Measurements from ENCODE around the gene CCNF.

DNA sequence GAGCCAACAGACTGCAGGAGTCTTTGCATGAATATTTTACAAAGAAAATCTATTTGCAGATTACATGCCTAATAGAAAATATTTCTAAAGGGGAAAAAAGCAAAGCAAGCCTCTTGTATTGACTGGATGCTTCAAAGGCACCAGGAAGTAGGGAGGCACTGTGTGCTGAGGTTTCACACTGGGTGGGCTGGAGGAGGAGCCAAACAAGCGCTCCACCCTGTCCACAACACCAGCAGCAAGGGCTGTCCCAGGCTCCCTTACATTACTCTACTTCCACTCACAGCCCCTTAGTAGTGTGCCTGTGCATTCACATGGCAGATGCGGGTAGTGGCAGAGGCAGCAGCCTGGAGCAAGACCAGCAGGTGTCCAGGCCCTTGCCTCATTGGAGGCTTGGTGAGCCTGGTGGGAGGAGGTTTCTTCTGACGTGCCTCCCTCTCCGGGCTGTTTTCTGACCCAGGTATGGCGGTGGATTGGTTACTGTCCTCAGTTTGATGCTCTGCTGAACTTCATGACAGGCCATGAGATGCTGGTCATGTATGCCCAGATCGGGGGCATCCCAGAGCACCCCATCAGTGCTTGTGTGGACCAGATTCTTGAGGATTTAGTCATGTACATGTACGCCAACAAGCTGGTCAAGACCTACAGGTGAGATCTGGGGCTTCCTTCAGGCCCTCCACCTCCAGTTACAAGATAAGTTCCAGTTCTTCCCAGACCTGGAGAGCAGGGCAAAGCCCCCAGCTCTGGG is 7.0 kb upstream of the CCNF start:
- TF ChIP-seq, protein P1, sequence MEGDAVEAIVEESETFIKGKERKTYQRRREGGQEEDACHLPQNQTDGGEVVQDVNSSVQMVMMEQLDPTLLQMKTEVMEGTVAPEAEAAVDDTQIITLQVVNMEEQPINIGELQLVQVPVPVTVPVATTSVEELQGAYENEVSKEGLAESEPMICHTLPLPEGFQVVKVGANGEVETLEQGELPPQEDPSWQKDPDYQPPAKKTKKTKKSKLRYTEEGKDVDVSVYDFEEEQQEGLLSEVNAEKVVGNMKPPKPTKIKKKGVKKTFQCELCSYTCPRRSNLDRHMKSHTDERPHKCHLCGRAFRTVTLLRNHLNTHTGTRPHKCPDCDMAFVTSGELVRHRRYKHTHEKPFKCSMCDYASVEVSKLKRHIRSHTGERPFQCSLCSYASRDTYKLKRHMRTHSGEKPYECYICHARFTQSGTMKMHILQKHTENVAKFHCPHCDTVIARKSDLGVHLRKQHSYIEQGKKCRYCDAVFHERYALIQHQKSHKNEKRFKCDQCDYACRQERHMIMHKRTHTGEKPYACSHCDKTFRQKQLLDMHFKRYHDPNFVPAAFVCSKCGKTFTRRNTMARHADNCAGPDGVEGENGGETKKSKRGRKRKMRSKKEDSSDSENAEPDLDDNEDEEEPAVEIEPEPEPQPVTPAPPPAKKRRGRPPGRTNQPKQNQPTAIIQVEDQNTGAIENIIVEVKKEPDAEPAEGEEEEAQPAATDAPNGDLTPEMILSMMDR (IDR thresholded peaks at IDR 0.05; ENCODE audit: low read length) = no peak
- no peak for TF ChIP-seq EZH2 (IDR thresholded peaks at IDR 0.05; ENCODE audit: borderline replicate concordance, low read length)
